Muscle layer of colon (tissue), 2 donors: ENCODE data around the gene CPVL.

Source experiments
- H3K27ac ChIP-seq: one replicate; pipeline ENCODE4 v1.7.0; 2013; ENCODE audit warnings: low read depth, mild to moderate bottlenecking, low read length, moderate library complexity
- H3K27me3 ChIP-seq, 2 donors: one replicate each; pipeline ENCODE4 v1.7.0; 2013; ENCODE audit warnings: low read length in 2 of 2, mild to moderate bottlenecking in 2 of 2; ENCODE audit not compliant: insufficient read depth in 2 of 2, control insufficient read depth in 1 of 2
- H3K36me3 ChIP-seq: one replicate; pipeline ENCODE4 v1.7.0; 2013; ENCODE audit warnings: mild to moderate bottlenecking, low read length; ENCODE audit not compliant: insufficient read depth
- H3K4me1 ChIP-seq: one replicate; pipeline ENCODE4 v1.7.0; 2013; ENCODE audit warnings: mild to moderate bottlenecking, low read length; ENCODE audit not compliant: insufficient read depth
- H3K4me3 ChIP-seq, 2 donors: one replicate each; pipeline ENCODE4 v1.7.0; 2013; ENCODE audit warnings: low read length in 2 of 2, low read depth in 1 of 2, mild to moderate bottlenecking in 1 of 2, moderate library complexity in 1 of 2
- H3K9ac ChIP-seq: one replicate; pipeline ENCODE4 v1.7.0; 2013; ENCODE audit warnings: low read length
- H3K9me3 ChIP-seq: one replicate; pipeline ENCODE4 v1.7.0; 2013; ENCODE audit warnings: mild to moderate bottlenecking, low read length
- donor health status: abdominal sarcoma.
- donor health status: Adenocarcinoma of cecum.

CPVL gene

DNA sequence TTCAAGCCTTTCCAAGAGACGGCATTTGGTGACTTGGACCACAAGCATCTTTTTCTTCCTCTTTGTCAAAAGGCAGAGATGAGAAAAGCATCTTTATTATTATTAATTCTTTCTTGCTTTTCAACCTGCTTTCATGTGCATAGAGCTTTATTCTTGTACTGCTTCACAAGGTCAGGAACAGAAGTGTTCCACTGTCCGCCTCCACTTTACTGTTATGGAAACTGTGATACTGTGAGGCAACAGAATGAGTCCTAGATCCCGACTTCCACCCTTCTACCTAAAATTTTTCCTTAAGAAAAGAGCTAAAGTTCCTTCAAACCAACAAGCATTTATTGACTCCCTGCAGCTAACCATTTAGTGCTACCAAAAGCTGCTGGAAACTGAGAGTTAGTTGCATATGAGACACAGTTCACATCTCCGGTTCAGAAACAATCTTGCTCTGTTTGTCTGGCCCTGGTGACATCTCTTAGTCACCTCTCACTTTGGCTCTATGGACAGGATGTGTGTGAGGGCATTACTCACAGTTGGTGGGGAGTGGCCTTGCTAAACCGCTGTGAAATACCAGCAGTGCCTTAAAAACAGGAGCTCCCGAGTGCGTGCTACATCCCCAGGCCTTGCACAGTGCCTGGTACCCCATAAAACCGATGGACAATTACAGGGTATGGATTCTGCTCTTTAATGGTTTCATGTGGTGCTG, 111.1 kb downstream of the CPVL start:
- Histone ChIP-seq H3K36me3 (no peaks in the 10 kb centered on the region), H3K4me1 (peaks cover 7% of the 10 kb centered on the region), H3K4me3 (no peak overlapping the region), H3K9ac (no peak overlapping the region), H3K9me3 (no peaks in the 10 kb centered on the region), H3K27ac (no peak overlapping the region), H3K27me3 (no peaks in the 10 kb centered on the region)

DNA sequence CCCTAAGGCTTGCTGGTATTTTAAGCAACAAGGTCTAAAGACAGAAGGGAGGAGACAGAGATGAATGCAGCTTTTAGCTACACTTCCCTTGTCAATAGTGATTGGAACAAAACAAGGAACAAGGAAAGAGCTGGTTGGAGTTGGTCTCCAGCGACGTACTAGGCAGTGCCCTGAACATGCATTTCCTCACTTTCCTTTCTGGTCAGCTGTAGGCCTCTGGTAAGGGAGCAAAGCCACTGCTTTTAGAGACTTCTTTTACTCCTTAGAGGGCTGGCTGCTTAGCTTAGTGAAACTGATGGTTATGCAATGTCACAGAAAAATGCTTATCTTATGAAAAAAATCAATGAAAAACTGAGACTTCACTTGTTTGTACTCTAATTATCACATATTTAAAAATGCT, 112.8 kb downstream of the CPVL start:
- no peaks in the 10 kb centered on the region for H3K4me1 ChIP-seq

DNA sequence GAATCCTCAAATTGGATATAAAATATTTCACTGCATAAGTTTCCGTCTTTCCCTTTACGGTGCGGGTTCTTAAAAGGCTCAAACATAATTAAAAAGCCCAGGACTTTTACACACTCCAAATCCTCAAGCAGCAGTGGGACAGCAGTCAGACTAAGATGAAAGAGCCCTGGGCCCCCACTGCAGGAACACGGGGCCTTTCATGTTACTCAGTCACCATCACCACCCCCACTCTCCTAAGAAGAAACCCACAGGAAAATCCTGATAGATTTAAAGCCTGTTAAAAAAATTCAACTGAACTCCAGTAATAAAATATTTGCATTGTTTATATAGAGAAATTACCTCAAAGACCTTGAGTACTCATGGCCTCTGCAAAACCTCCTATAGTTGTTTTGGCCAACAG, 114.2 kb downstream of the CPVL start:
- no peaks in the 10 kb centered on the region for H3K4me1 ChIP-seq
- no peak overlapping the region for H3K27ac ChIP-seq
- H3K27me3 ChIP-seq, result no peaks in the 10 kb centered on the region
- no peak overlapping the region for H3K4me3 ChIP-seq
- no peaks in the 10 kb centered on the region for H3K9me3 ChIP-seq
- H3K9ac ChIP-seq, result no peak overlapping the region
- H3K36me3 ChIP-seq, result no peaks in the 10 kb centered on the region

More for the DNA sequence above, 112.8 kb downstream of the CPVL start:
- Histone ChIP-seq H3K27me3 (no peaks in the 10 kb centered on the region), H3K9ac (no peak overlapping the region), H3K27ac (no peak overlapping the region), H3K36me3 (no peaks in the 10 kb centered on the region), H3K4me3 (no peak overlapping the region), H3K9me3 (no peaks in the 10 kb centered on the region)

DNA sequence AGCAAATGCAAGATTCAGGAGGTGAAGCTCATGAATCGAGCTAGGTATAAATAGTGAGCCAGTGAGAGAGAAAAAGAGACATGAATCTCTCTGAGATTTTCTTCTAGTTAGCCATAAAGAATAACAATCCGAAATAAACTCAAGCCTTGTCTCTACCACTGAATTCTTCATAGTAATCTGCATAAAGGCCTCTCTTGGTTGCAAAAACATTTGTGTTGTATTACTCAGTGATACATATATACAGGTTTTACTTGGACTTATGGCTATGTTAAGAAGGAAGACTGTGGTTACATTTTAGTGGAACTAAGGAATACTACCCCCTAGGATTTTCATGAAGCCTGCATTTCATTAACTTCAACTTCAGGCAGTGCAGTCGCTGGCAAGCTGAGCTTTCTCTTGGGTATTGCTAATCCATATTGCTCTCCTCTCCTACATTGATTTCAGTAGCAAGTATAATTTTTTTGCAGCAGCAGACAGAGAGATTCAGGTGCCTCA, 115.5 kb downstream of the CPVL start:
- no peak overlapping the region for H3K9ac ChIP-seq
- H3K36me3 ChIP-seq, result no peaks in the 10 kb centered on the region
- no peak overlapping the region for H3K4me3 ChIP-seq
- H3K9me3 ChIP-seq, result no peaks in the 10 kb centered on the region
- no peaks in the 10 kb centered on the region for H3K4me1 ChIP-seq
- no peak overlapping the region for H3K27ac ChIP-seq
- no peaks in the 10 kb centered on the region for H3K27me3 ChIP-seq

DNA sequence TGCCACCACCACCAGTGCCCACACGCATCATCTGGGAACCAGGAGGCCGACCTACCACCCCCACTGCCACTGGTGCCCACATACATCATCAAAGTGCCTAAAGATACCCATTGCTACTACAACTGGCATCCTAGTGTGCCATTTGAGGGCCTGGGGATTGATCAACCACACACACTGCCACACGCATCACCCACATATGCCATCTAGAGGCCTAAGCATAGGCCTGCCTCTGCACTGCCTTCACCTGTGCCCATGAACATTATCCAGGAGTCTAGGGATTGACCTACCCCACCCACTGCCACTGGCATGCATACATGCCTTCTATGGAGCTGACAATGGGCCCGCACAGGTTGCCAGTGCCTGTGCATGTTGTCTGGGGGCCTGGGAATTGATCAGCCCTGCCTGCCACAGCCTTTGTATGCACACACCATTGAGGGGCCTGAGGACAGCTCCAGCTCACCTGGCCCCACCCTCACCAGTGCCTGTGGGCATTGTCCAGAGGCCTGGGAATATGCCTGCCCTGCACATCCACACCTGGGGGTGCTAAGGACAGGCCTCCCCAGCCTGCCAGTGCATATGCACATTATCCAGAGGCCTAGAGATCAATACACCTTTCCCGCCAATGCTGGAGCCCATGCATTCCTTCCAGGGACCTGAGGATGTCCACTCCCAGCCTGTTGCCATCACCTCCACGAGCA, 123.9 kb downstream of the CPVL start:
- Histone ChIP-seq H3K9ac (no peak overlapping the region), H3K4me1 (no peaks in the 10 kb centered on the region), H3K4me3 (no peak overlapping the region), H3K27ac (no peak overlapping the region), H3K9me3 (peaks cover 5% of the 10 kb centered on the region), H3K36me3 (no peaks in the 10 kb centered on the region), H3K27me3 (no peaks in the 10 kb centered on the region)

DNA sequence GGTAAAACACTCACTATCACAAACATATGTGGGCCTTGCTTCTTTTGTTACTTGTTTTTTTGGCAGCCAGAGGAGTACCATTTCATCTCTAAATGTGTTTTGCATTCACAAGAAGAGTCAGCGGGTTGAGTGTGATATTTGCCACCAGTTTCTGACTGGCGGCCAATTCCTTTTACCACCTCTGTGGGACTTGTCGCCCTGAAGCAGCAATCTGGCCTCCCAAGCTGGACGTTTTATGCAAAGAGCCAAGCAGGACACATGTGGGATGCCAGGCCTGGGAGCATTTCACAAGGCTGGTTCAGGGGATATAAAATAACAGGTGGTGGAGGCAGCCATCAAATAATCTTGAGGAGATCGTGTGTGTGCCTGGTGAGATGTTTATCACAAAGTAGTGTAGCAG, 126.4 kb downstream of the CPVL start:
- Histone ChIP-seq H3K9ac (no peak overlapping the region), H3K4me1 (no peaks in the 10 kb centered on the region), H3K27ac (no peak overlapping the region), H3K9me3 (peaks cover 3% of the 10 kb centered on the region), H3K36me3 (no peaks in the 10 kb centered on the region), H3K27me3 (no peaks in the 10 kb centered on the region), H3K4me3 (no peak overlapping the region)

DNA sequence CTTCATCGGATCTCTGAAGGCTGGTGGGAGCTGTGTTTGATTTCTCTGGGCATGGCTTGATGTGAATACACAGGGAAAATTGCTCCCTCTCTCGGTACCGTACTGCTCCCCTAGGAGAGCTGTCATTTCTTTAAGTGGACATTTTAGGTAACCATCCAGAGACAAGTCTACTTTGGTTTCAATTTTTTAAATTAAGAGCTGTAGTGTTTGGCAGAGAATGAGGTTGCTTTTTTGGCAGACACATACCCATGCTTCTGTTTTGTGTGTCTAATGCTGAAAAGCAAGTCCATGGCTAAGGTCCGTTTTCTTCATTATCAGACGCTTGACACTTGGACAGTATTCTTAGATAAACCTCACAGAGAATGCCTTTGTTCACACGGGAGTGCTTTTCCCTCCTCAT, 127.0 kb downstream of the CPVL start:
- Histone ChIP-seq H3K4me3 (no peak overlapping the region), H3K36me3 (no peaks in the 10 kb centered on the region)

DNA sequence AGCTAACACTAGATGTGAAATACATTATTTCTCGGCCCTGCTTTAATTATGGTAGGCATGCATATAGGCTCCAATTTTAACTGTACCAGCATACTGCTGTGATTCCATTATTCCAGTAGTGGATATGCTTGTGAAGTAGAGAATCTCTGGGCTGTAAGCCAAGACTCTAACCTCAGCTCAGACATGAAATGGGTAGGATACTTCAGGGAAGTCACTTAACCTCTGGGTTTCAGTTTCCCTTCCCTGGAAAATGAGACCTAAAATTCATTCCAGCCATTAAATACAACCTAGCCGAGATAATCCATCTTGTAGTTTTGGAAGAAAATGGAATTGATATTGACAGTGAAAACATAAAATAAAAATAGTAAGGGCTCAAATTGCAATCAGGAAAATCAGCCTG, 128.6 kb downstream of the CPVL start:
- no peak overlapping the region for H3K9ac ChIP-seq
- no peaks in the 10 kb centered on the region for H3K9me3 ChIP-seq
- H3K27me3 ChIP-seq, result no peaks in the 10 kb centered on the region
- H3K36me3 ChIP-seq, result no peaks in the 10 kb centered on the region
- H3K4me3 ChIP-seq, result no peak overlapping the region
- H3K4me1 ChIP-seq, result no peaks in the 10 kb centered on the region
- H3K27ac ChIP-seq, result no peak overlapping the region

More for the DNA sequence above, 127.0 kb downstream of the CPVL start:
- Histone ChIP-seq H3K9me3 (no peaks in the 10 kb centered on the region), H3K27me3 (no peaks in the 10 kb centered on the region), H3K9ac (no peak overlapping the region), H3K27ac (no peak overlapping the region), H3K4me1 (no peaks in the 10 kb centered on the region)

DNA sequence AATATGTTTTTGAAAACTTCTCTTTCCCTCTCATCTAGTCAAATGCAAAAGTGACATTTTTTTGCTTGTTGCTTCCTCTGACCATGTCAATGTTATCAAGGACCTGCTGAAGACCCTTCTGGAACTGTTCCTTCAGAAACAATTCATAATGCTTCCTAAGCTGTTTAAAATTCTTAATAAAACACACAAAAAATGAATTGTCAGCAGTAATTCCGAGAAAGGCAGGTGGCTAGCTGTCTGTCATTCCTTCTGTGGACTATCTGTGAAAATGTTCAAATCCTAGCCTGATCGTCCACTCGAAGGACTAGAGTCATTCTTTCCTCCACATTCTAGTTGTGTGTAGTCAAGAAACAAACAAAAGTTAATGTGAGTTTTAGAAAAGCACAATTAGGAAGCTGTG, 131.6 kb downstream of the CPVL start:
- Histone ChIP-seq H3K9ac (no peak overlapping the region), H3K4me1 (no peaks in the 10 kb centered on the region), H3K27ac (no peak overlapping the region), H3K4me3 (no peak overlapping the region), H3K9me3 (no peaks in the 10 kb centered on the region), H3K27me3 (no peaks in the 10 kb centered on the region), H3K36me3 (no peaks in the 10 kb centered on the region)

DNA sequence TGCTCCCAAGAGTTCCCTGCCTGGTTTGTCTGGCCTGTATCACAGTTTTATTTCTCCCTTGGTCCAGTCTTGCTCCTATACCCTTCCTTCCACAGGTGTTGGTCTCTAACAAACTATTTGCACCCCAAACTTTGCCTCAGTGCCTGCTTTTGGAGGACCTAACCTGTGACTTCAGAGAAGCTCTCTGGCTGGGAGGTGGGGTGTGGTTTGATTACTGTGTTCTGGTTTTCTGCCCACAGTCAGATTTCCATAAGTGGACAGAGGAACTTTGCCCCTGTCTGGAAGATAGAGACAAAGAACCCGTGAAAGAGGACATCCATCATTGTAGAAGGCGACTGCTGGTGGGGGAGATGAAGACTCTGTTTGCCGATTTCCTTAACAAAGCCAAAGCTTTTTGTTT, 132.4 kb downstream of the CPVL start:
- H3K27me3 ChIP-seq, result no peaks in the 10 kb centered on the region

DNA sequence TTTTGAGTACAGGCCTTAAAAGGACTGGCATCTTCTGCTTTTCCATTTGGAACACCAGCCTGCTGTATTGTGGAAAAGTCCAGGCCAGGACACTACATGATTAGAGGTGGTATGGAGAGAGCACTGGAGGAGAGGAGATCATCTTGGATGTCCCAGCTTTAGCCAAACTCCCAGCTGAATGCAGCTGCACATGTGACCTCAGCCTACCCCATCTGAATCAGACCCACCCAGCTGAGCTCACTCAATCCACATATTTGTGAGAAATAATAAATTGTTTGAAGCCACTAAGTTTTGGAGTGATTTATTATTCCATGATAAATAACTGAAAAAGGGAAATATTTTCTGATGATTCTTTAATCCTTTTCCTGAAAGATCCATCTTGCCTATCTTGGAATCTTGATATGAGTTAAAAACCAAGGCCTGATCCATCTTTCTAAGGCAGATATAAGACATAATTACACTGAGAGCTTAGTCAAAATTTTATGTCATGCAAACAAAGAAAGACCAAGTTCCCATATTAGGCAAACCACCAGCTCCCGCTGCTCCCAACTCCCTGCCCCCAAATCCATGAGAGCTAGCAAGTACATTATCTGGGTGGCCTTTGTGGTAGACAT, 133.1 kb downstream of the CPVL start:
- no peaks in the 10 kb centered on the region for H3K36me3 ChIP-seq
- no peak overlapping the region for H3K27ac ChIP-seq
- no peak overlapping the region for H3K9ac ChIP-seq

More for the DNA sequence above, 132.4 kb downstream of the CPVL start:
- no peaks in the 10 kb centered on the region for H3K9me3 ChIP-seq
- no peaks in the 10 kb centered on the region for H3K36me3 ChIP-seq
- H3K27ac ChIP-seq, result no peak overlapping the region
- no peak overlapping the region for H3K9ac ChIP-seq
- H3K4me3 ChIP-seq, result no peak overlapping the region
- H3K4me1 ChIP-seq, result no peaks in the 10 kb centered on the region

More for the DNA sequence above, 133.1 kb downstream of the CPVL start:
- Histone ChIP-seq H3K9me3 (no peaks in the 10 kb centered on the region), H3K4me3 (no peak overlapping the region), H3K4me1 (no peaks in the 10 kb centered on the region), H3K27me3 (no peaks in the 10 kb centered on the region)
